NCI-H128 (cell line): ENCODE data around the gene NAXD.
A peak's percentile ranks its signal among the peaks of the same experiment; 100 is the strongest.
"Not testable (repeated sequence)": the region's sequence is repeated elsewhere in the genome, so short reads cannot be mapped to it uniquely, and the experiment has no call there.

Experiments
- DNase-seq: peaks from one replicate; lab custom pipeline; 2025; ENCODE audit not compliant: unreplicated experiment; lab: John Stamatoyannopoulos, UW

Gene NAXD

GRCh38 chr13:110615322-110616102 lies at the start of gene NAXD:
Gene NAXD, plus strand, starts transcription at chr13:110615545. Its CDS starts 57 bp downstream, at chr13:110615602.
- DNase-seq, result peak; percentile 54

- DNase-seq, result no peak
Measured at GRCh38 chr13:110566171-110566570, 49.2 kb upstream of the NAXD start.

GRCh38 chr13:110568612-110569011 lies 46.7 kb upstream of the NAXD start:
- no peak for DNase-seq

- not testable (repeated sequence) for DNase-seq
Measured at GRCh38 chr13:110569962-110570361, 45.4 kb upstream of the NAXD start.

GRCh38 chr13:110570886-110571285 lies 44.5 kb upstream of the NAXD start:
- no peak for DNase-seq

- no peak for DNase-seq
Measured at GRCh38 chr13:110571896-110572777, 43.2 kb upstream of the NAXD start.

- no peak for DNase-seq
Measured at GRCh38 chr13:110572778-110573118, 42.6 kb upstream of the NAXD start.

GRCh38 chr13:110574161-110574560 lies 41.2 kb upstream of the NAXD start:
- DNase-seq, result no peak

GRCh38 chr13:110575322-110576069 lies 39.8 kb upstream of the NAXD start:
- no peak for DNase-seq

- no peak for DNase-seq
Measured at GRCh38 chr13:110576070-110576394, 39.3 kb upstream of the NAXD start.

- no peak for DNase-seq
Measured at GRCh38 chr13:110576736-110577476, 38.4 kb upstream of the NAXD start.

GRCh38 chr13:110578363-110578762 lies 37.0 kb upstream of the NAXD start:
- no peak for DNase-seq

- no peak for DNase-seq
Measured at GRCh38 chr13:110580800-110581199, 34.5 kb upstream of the NAXD start.

- no peak for DNase-seq
Measured at GRCh38 chr13:110581506-110582185, 33.7 kb upstream of the NAXD start.

GRCh38 chr13:110582421-110582954 lies 32.9 kb upstream of the NAXD start:
- DNase-seq, result no peak

GRCh38 chr13:110583178-110583865 lies 32.0 kb upstream of the NAXD start:
- no peak for DNase-seq

- no peak for DNase-seq
Measured at GRCh38 chr13:110589793-110590390, 25.5 kb upstream of the NAXD start.

- DNase-seq, result no peak
Measured at GRCh38 chr13:110590577-110590976, 24.8 kb upstream of the NAXD start.

GRCh38 chr13:110592665-110593064 lies 22.7 kb upstream of the NAXD start:
- no peak for DNase-seq
